ENCODE data around the gene SLC31A1.

The SLC31A1 gene

DNA sequence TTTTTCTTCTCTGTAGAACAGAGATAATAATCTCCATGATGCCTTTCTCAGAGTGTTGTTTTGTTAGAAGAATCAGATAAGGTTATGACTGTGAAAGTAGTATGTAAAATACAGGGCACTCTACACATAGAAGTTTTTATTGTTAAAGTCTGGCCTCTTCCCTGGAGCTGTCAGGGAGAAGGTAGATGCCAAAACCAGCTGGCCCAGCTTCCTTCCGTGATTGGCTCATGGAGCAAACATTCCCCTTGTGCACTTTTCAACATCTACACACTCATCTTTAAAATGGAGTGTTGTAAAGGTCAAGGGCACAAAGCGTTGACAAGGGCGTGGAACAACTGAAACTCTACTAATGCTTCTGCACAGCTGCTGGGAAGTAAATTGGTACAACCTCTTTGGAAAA is 89.2 kb downstream of the SLC31A1 start:
- no peak for DNase-seq (ENCODE audit: low read depth, low spot score)
- TF ChIP-seq CTCF (IDR thresholded peaks at IDR 0.05; ENCODE audit: insufficient read depth, low read length, missing control alignments) = no peak
- CTCF ChIA-PET = interaction anchor here (1.0 to 7.0 kb wide), 14 partner anchors 9 to 346 kb away, joined by 3 to 132 read pairs (median 10); partner anchors contain the start of genes ALAD, BSPRY, C9orf43 and CDC26
- POLR2A ChIA-PET = no interaction called here
- no peak overlapping the region for H3K4me3 ChIP-seq (ENCODE audit: low read depth, low read length)

DNA sequence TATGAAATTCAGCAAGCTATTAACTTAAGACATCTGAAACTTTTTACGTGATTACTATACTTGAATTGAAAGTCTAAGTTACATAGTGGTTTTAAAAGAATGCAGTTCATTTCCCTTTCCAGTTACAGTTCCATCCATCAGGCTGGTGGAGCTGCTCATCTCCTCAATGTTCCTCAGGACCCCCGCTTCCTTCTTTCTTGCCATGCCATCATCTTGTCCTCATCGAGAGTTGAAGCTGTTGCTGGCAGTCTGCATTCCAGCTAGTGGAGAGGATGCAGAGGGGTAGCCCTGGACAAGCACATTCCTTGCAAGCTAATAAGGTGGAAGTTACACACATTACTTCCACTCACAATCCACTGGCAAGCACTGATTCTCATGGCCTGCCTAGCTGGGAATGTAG is 90.6 kb downstream of the SLC31A1 start:
- TF ChIP-seq CTCF (IDR thresholded peaks at IDR 0.05; ENCODE audit: insufficient read depth, low read length, missing control alignments) = no peak
- H3K4me3 ChIP-seq (ENCODE audit: low read depth, low read length) = no peak overlapping the region
- DNase-seq (ENCODE audit: low read depth, low spot score) = no peak
- POLR2A ChIA-PET = no interaction called here
- CTCF ChIA-PET = interaction anchor here (0.6 to 7.0 kb wide), 15 partner anchors 9 to 344 kb away, joined by 3 to 132 read pairs (median 4); partner anchors contain the start of genes ALAD, BSPRY, C9orf43 and POLE3

GRCh38 chr9:113313261-113313660 is 91.9 kb downstream of the SLC31A1 start:
- ChIA-PET POLR2A (no interaction called here), CTCF (interaction anchor here (0.6 to 7.0 kb wide), 2 partner anchors 77 to 93 kb away, joined by 3 to 132 read pairs; partner anchors contain the start of genes C9orf43 and POLE3)
- H3K4me3 ChIP-seq (ENCODE audit: low read depth, low read length) = no peak overlapping the region
- no peak for DNase-seq (ENCODE audit: low read depth, low spot score)
- no peak for TF ChIP-seq CTCF (IDR thresholded peaks at IDR 0.05; ENCODE audit: insufficient read depth, low read length, missing control alignments)

Data from AG04449 (cell line).